Heart right ventricle (tissue), 16 donors: ENCODE results near the gene STRN3. TPM values are rescaled to one million over a fixed set of nuclear protein-coding genes. Genes with fewer than 3 reads are reported as not detected.
A peak's percentile ranks its signal among the peaks of the same experiment; 100 is the strongest.

Experiments used
- ATAC-seq, 8 donors: fragments of 200-7000 bp; cut with Tn5 transposase; one replicate each; pipeline ENCODE4 v1.9.1; 2020; ENCODE audit warnings: mild to moderate bottlenecking in 8 of 8, moderate library complexity in 8 of 8, moderate number of reproducible peaks in 1 of 8
- DNase-seq, 2 donors: peaks; one replicate each; pipeline ENCODE4 v3.0.0-alpha.2; 2020
- H3K27ac ChIP-seq, 10 donors: fragments of 200-600 bp; sonication (generic) in 2 of 10; one replicate each; pipeline versions ENCODE4 v1.5.0 to v1.8.0; 2020 to 2022; ENCODE audit warnings: mild to moderate bottlenecking in 3 of 10
- H3K27me3 ChIP-seq, 7 donors: fragments of 200-600 bp; one replicate each; pipeline ENCODE4 v1.8.0; 2021 to 2022; ENCODE audit warnings: mild to moderate bottlenecking in 2 of 7
- H3K36me3 ChIP-seq, 9 donors: fragments of 200-600 bp; sonication (generic) in 1 of 9; one replicate each; pipeline versions ENCODE4 v1.5.0 to v1.8.0; 2020 to 2022; ENCODE audit warnings: mild to moderate bottlenecking in 2 of 9
- H3K4me1 ChIP-seq, 9 donors: fragments of 200-600 bp; sonication (generic) in 1 of 9; one replicate each; pipeline versions ENCODE4 v1.5.0 to v1.8.0; 2020 to 2022; ENCODE audit warnings: mild to moderate bottlenecking in 4 of 9
- H3K4me3 ChIP-seq, 10 donors: fragments of 200-600 bp; sonication (generic) in 2 of 10; one replicate each; pipeline versions ENCODE4 v1.5.0 to v1.8.0; 2020 to 2022; ENCODE audit warnings: mild to moderate bottlenecking in 7 of 10, moderate library complexity in 2 of 10
- H3K9me3 ChIP-seq, 11 donors: fragments of 200-600 bp in 10 of 11; sonication (generic) in 2 of 11; one replicate each; pipeline versions ENCODE4 v1.5.0 to v1.8.0; 2013 to 2022; ENCODE audit warnings: mild to moderate bottlenecking in 2 of 11, control low read depth in 1 of 11, moderate library complexity in 1 of 11
- CTCF ChIP-seq, 9 donors: fragments of 200-600 bp; sonication (generic) in 2 of 9; IDR thresholded peaks; one replicate each; pipeline versions ENCODE4 v1.5.0 to v1.8.0; 2021 to 2022; ENCODE audit warnings: antibody characterized with exemption in 9 of 9, mild to moderate bottlenecking in 5 of 9, moderate library complexity in 1 of 9
- WGBS, 2 donors: extraction: QIAGEN DNeasy Blood & Tissue Kit; methylation state at CpG; one replicate each; pipeline ENCODE4 v1.1.7; 2013; ENCODE audit warnings: inconsistent platforms in 1 of 2; 5-methylcytosine and 5-hydroxymethylcytosine counted together
- intact Hi-C, 10 donors: fragments of 100-400 bp; cut with DNase I; formaldehyde crosslinking; loops; one replicate each; pipeline versions ENCODE4 v1.11.1 to v1.14.2; 2022
- polyA plus RNA-seq, 2 donors: library from polyadenylated mRNA; stranded (reverse); fragments of 200-250 nt; gene quantifications; one replicate each; pipeline ENCODE4 v1.2.3, GENCODE V29; 2013
- total RNA-seq, 10 donors: library from RNA; stranded (reverse); fragmentation: NEBNext Ultra II Directional in 3 of 10; extraction: Animal tissue kit (Norgen Biotek cat#: 25700) in 3 of 10; gene quantifications; one replicate each; pipeline versions ENCODE4 v1.2.1 to v1.2.4, GENCODE V29; 2021 to 2023
- donor health status: Arrhythmogenic right ventricular cardiomyopathy.
- donor health status: ischemic (EF 13 %, LVEDD 7.1; RV severe dilation, severe dysfunction).
- donor health status: healthy with polysubstance abuse.
- donor health status: DM: no; HTN: yes; CAD: no.
- donor health status: DM: no; HTN: no; CAD: no.
- donor health status: ischemic (EF 25% LVEDD 6.9; RV normal size, moderate dysfunction).
- donor health status: ischemic (EF 25% LVEDD 5.7; RV mildly dilated, moderate dysfunction).
- donor health status: healthy.
- donor health status: DM: yes; HTN: yes; CAD: no.
- donor health status: Ischemic cardiomyopathy.
- donor health status: ischemic (EF 35%, LVEDD 5.7; RV mildly dilated, moderate dysfunction).
- donor health status: nonischemic (EF 11% LVEDD 7.7; RV severe dilation, severe dysfunction).
- donor health status: DM: yes; HTN: yes; CAD: no.
- donor health status: PGD.
- donor health status: ischemic (EF 29% LVEDD 5.4; RV normal size, mild dysfunction).
- donor health status: nonischemic (EF 23%, LVEDD 6.1; RV moderate dilation, normal function).

Gene STRN3
- total and polyA plus RNA-seq, 12 donors = 10.5 to 60.4 (median 50.2) TPM

- peak in 1 of 8 donors; percentile 6 for ATAC-seq
- TF ChIP-seq CTCF (IDR thresholded peaks at IDR 0.05) = no peak
- Histone ChIP-seq H3K4me3 (peak overlapping the region; percentile 44 to 83 (median 64)), H3K36me3 (no peaks in the 10 kb centered on the region), H3K27me3 (peaks cover 9 to 68% (median 60%) of the 10 kb centered on the region in 7 donors), H3K9me3 (no peaks in the 10 kb centered on the region), H3K27ac (no peak overlapping the region), H3K4me1 (peaks cover 11 to 21% (median 16%) of the 10 kb centered on the region in 9 donors)
- DNase-seq = no peak
- intact Hi-C loops = loop anchor here in 1 of 10 donors (10.0 kb wide), 1 partner anchor 1809 kb away; no protein-coding TSS in a partner anchor
- WGBS, 2 donors = 67 to 71% methylated on average over 20 of the region's 20 CpGs
Measured at GRCh38 chr14:30873308-30874119, 152.7 kb downstream of the STRN3 start.

- no peaks in the 10 kb centered on the region for H3K9me3 ChIP-seq
- peaks cover 11 to 21% (median 16%) of the 10 kb centered on the region in 9 donors for H3K4me1 ChIP-seq
- peaks cover 9 to 74% (median 60%) of the 10 kb centered on the region in 7 donors for H3K27me3 ChIP-seq
- TF ChIP-seq CTCF (IDR thresholded peaks at IDR 0.05) = no peak
- ATAC-seq (no peak), DNase-seq (no peak)
- no peaks in the 10 kb centered on the region for H3K36me3 ChIP-seq
- H3K4me3 ChIP-seq = no peak overlapping the region
- WGBS, 2 donors = 83 to 94% methylated on average over 1 of the region's 1 CpG
- H3K27ac ChIP-seq = no peak overlapping the region
- intact Hi-C loops = loop anchor here in 1 of 10 donors (10.0 kb wide), 1 partner anchor 1808 kb away; no protein-coding TSS in a partner anchor
Measured at GRCh38 chr14:30872602-30873001, 153.6 kb downstream of the STRN3 start.

GRCh38 chr14:30869551-30870155 is 156.5 kb downstream of the STRN3 start:
- intact Hi-C loops = loop anchor here in 1 of 10 donors (10.0 kb wide), 1 partner anchor 1805 kb away; no protein-coding TSS in a partner anchor
- no peak for ATAC-seq
- Histone ChIP-seq H3K36me3 (no peaks in the 10 kb centered on the region), H3K9me3 (no peaks in the 10 kb centered on the region), H3K4me1 (peaks cover 2 to 9% (median 7%) of the 10 kb centered on the region in 9 donors), H3K4me3 (no peak overlapping the region), H3K27ac (no peak overlapping the region), H3K27me3 (peaks cover 2 to 50% (median 31%) of the 10 kb centered on the region in 7 donors)
- 66 to 80% methylated on average over 2 of the region's 2 CpGs for WGBS, 2 donors
- no peak for TF ChIP-seq CTCF (IDR thresholded peaks at IDR 0.05)
- DNase-seq = no peak

- intact Hi-C loops = no loop called here
- TF ChIP-seq CTCF (IDR thresholded peaks at IDR 0.05) = no peak
- WGBS, 2 donors = 96 to 97% methylated on average over 5 of the region's 5 CpGs
Measured at GRCh38 chr14:30868736-30869135, 157.4 kb downstream of the STRN3 start.

More at GRCh38 chr14:30868736-30869135, 157.4 kb downstream of the STRN3 start:
- ATAC-seq (no peak), DNase-seq (no peak)
- no peak overlapping the region for H3K4me3 ChIP-seq
- H3K27me3 ChIP-seq = peaks cover 0 to 41% (median 24%) of the 10 kb centered on the region in 7 donors
- H3K36me3 ChIP-seq = no peaks in the 10 kb centered on the region
- peaks cover 0 to 1% (median 0%) of the 10 kb centered on the region in 9 donors for H3K4me1 ChIP-seq
- H3K9me3 ChIP-seq = no peaks in the 10 kb centered on the region
- H3K27ac ChIP-seq = no peak overlapping the region
